Keratinocyte (primary cell): ENCODE results near the gene CTNND2. TPM values are rescaled to one million over a fixed set of nuclear protein-coding genes. Genes with fewer than 3 reads are reported as not detected.

ENCODE experiments used
- DNase-seq: peaks from one replicate; pipeline ENCODE4 v3.0.0-alpha.2; 2011; ENCODE audit warnings: low read depth, missing footprints, low spot score
- FAIRE-seq: peaks from 2 replicates; lab custom pipeline; 2011; peaks lifted over from hg19 to GRCh38; lab: Jason Lieb, UNC
- H2AFZ ChIP-seq: 2 replicates; pipeline ENCODE4 v1.6.0; 2012; ENCODE audit warnings: low read length, control low read depth, inconsistent platforms; ENCODE audit not compliant: control insufficient read depth
- H3K27ac ChIP-seq: 2 replicates; pipeline ENCODE4 v1.5.1; 2011; ENCODE audit warnings: low read length; ENCODE audit not compliant: control insufficient read depth, insufficient read depth
- H3K27me3 ChIP-seq: 3 replicates; pipeline ENCODE4 v1.6.0; 2011; ENCODE audit warnings: low read length; ENCODE audit not compliant: control insufficient read depth, insufficient read depth; ENCODE audit errors: extremely low read depth
- H3K36me3 ChIP-seq, 2 experiments: 2 replicates in 1 of 2; 3 replicates in 1 of 2; pipeline ENCODE4 v1.5.1; 2011; ENCODE audit warnings: low read length in 2 of 2, mild to moderate bottlenecking in 1 of 2; ENCODE audit not compliant: control insufficient read depth in 2 of 2, insufficient read depth in 2 of 2; ENCODE audit errors: extremely low read depth in 1 of 2
- H3K4me1 ChIP-seq: 3 replicates; pipeline ENCODE4 v1.5.1; 2011; ENCODE audit warnings: low read length; ENCODE audit not compliant: control insufficient read depth, insufficient read depth; ENCODE audit errors: extremely low read depth
- H3K4me2 ChIP-seq: 3 replicates; pipeline ENCODE4 v1.6.0; 2011; ENCODE audit warnings: low read depth, low read length; ENCODE audit not compliant: control insufficient read depth, insufficient read depth; ENCODE audit errors: extremely low read depth
- H3K4me3 ChIP-seq, 3 experiments: fragments of 200-600 bp in 1 of 3; sonication (generic) in 1 of 3; 2 replicates in 2 of 3; 3 replicates in 1 of 3; pipeline ENCODE4 v1.5.1; 2011 to 2016; ENCODE audit warnings: low read length in 3 of 3, mild to moderate bottlenecking in 3 of 3, control low read depth in 2 of 3, inconsistent platforms in 1 of 3, low read depth in 1 of 3, mixed read lengths in 1 of 3, mixed run types in 1 of 3, moderate library complexity in 1 of 3; ENCODE audit not compliant: control insufficient read depth in 2 of 3, insufficient read depth in 2 of 3; ENCODE audit errors: extremely low read depth in 1 of 3
- H3K79me2 ChIP-seq: 2 replicates; pipeline ENCODE4 v1.6.0; 2012; ENCODE audit warnings: low read length; ENCODE audit not compliant: control insufficient read depth, insufficient read depth
- H3K9ac ChIP-seq: 3 replicates; pipeline ENCODE4 v1.6.0; 2011; ENCODE audit warnings: low read length; ENCODE audit not compliant: control insufficient read depth, insufficient read depth; ENCODE audit errors: extremely low read depth
- H3K9me1 ChIP-seq: 3 replicates; pipeline ENCODE4 v1.6.0; 2011; ENCODE audit warnings: low read length; ENCODE audit not compliant: control insufficient read depth, insufficient read depth; ENCODE audit errors: extremely low read depth
- H3K9me3 ChIP-seq: 2 replicates; pipeline ENCODE4 v1.5.1; 2012; ENCODE audit warnings: low read depth, low read length; ENCODE audit not compliant: control insufficient read depth
- H4K20me1 ChIP-seq: 3 replicates; pipeline ENCODE4 v1.6.0; 2011; ENCODE audit warnings: low read length; ENCODE audit not compliant: control insufficient read depth, insufficient read depth; ENCODE audit errors: extremely low read depth
- EZH2 ChIP-seq: IDR thresholded peaks from one replicate; pipeline ENCODE4 v1.6.1; 2012; ENCODE audit warnings: inconsistent platforms, mild to moderate bottlenecking, low read length, moderate library complexity
- dilution Hi-C: fragments of 300-500 bp; cut with MboI; formaldehyde crosslinking; loops from one replicate; pipeline ENCODE4 v1.7.0; 2020; ENCODE audit warnings: low sequenced_read_pairs; ENCODE audit not compliant: extremely low pct_ligation_motif_present
- polyA plus RNA-seq, 5 experiments: library from polyadenylated mRNA; depleted of rRNA in 3 of 5; stranded (reverse) in 3 of 5; stranded (forward) in 1 of 5; unstranded in 1 of 5; fragments of >200 nt; gene quantifications; 1 replicate in 1 of 5; 2 replicates in 3 of 5; 3 replicates in 1 of 5; pipeline versions ENCODE4 v1.2.1 to v1.2.3, GENCODE V29; 2011 to 2012; ENCODE audit warnings: missing spikeins in 2 of 5, low read depth in 1 of 5, low replicate concordance in 1 of 5
- TF ChIP-seq, protein P1 (sequence below), 3 experiments: IDR thresholded peaks in 1 of 3; conservative IDR thresholded peaks in 1 of 3; optimal IDR thresholded peaks in 1 of 3; 2 replicates in 2 of 3; 3 replicates in 1 of 3; pipeline versions ENCODE3 to v1.5.1; 2011; ENCODE audit warnings: low read length in 3 of 3, mild to moderate bottlenecking in 3 of 3, moderate library complexity in 2 of 3, control low read depth in 1 of 3, inconsistent platforms in 1 of 3; ENCODE audit not compliant: insufficient read depth in 2 of 3; ENCODE audit errors: extremely low read depth in 1 of 3

The CTNND2 gene
- polyA plus RNA-seq, 1 donor (not counting 4 experiments of a cell fraction or from before 2014, with no cell fraction given), result not detected

DNA sequence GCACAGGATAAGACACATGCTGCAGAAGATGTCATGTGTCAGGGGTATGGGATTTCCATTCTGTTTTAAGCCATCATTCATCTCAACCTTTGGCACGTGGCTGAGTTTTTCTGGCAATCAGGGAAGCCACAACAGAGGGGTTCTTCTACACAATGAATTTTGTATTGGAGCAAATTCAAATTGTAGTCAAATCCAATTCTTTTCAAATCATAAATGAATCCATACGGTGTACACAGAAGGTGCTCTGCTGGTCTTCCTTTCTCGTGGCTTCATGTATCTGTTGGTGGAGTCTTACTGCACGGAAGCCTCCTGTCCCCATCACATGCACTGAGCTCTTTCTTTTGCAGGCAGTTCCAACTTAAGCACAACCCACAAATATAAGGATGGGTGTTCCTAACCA is 706.5 kb downstream of the CTNND2 start:
- H3K4me2 ChIP-seq, result no peak overlapping the region
- H3K79me2 ChIP-seq, result no peaks in the 10 kb centered on the region
- H3K27ac ChIP-seq, result no peak overlapping the region
- H3K4me1 ChIP-seq, result no peaks in the 10 kb centered on the region
- H3K9ac ChIP-seq, result no peak overlapping the region
- no peak overlapping the region for H3K4me3 ChIP-seq
- no peaks in the 10 kb centered on the region for H3K9me3 ChIP-seq
- no peaks in the 10 kb centered on the region for H4K20me1 ChIP-seq
- TF ChIP-seq EZH2, result no peak
- TF ChIP-seq, protein P1, sequence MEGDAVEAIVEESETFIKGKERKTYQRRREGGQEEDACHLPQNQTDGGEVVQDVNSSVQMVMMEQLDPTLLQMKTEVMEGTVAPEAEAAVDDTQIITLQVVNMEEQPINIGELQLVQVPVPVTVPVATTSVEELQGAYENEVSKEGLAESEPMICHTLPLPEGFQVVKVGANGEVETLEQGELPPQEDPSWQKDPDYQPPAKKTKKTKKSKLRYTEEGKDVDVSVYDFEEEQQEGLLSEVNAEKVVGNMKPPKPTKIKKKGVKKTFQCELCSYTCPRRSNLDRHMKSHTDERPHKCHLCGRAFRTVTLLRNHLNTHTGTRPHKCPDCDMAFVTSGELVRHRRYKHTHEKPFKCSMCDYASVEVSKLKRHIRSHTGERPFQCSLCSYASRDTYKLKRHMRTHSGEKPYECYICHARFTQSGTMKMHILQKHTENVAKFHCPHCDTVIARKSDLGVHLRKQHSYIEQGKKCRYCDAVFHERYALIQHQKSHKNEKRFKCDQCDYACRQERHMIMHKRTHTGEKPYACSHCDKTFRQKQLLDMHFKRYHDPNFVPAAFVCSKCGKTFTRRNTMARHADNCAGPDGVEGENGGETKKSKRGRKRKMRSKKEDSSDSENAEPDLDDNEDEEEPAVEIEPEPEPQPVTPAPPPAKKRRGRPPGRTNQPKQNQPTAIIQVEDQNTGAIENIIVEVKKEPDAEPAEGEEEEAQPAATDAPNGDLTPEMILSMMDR (optimal IDR thresholded peaks at IDR 0.05 in 1 of 3, IDR thresholded peaks at IDR 0.05 in 1 of 3, conservative IDR thresholded peaks at IDR 0.05 in 1 of 3; ENCODE audit: extremely low read depth in 1 of 3, insufficient read depth in 2 of 3, low read length in 3 of 3), result no peak
- no peaks in the 10 kb centered on the region for H3K36me3 ChIP-seq
- H2AFZ ChIP-seq, result no peak overlapping the region
- no peaks in the 10 kb centered on the region for H3K27me3 ChIP-seq
- FAIRE-seq, result no peak
- no peak for DNase-seq
- H3K9me1 ChIP-seq, result no peaks in the 10 kb centered on the region
- dilution Hi-C loops, result no loop called here

DNA sequence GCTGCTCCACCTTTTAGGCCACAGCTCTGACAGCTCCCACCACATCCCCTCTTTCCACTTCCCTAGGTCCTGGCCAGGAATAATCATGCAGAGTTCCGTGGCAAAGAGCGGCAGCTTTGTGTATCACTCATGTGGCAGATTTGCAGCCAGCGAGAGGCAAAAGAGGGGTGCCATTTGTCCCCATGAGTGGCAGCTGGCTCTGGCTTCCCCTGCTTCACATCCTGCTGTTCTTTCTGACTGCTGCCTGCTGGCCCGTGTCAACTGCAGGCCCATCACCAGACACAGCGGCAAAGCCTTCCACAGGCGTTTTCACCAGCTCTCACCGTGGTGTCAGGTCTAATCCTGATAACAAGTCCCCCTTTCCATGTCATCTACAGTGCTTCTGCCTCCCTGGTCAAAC is 712.6 kb downstream of the CTNND2 start:
- dilution Hi-C loops, result no loop called here
- no peak overlapping the region for H2AFZ ChIP-seq
- FAIRE-seq (no peak), DNase-seq (no peak)
- no peaks in the 10 kb centered on the region for H3K9me3 ChIP-seq
- no peak overlapping the region for H3K27ac ChIP-seq
- TF ChIP-seq, protein P1 (optimal IDR thresholded peaks at IDR 0.05 in 1 of 3, IDR thresholded peaks at IDR 0.05 in 1 of 3, conservative IDR thresholded peaks at IDR 0.05 in 1 of 3; ENCODE audit: extremely low read depth in 1 of 3, insufficient read depth in 2 of 3, low read length in 3 of 3), result no peak
- TF ChIP-seq EZH2, result no peak
- H4K20me1 ChIP-seq, result no peaks in the 10 kb centered on the region
- no peak overlapping the region for H3K4me3 ChIP-seq
- no peak overlapping the region for H3K9ac ChIP-seq
- H3K36me3 ChIP-seq, result no peaks in the 10 kb centered on the region
- H3K4me2 ChIP-seq, result no peak overlapping the region
- no peaks in the 10 kb centered on the region for H3K79me2 ChIP-seq
- H3K9me1 ChIP-seq, result no peaks in the 10 kb centered on the region
- H3K4me1 ChIP-seq, result no peaks in the 10 kb centered on the region
- H3K27me3 ChIP-seq, result no peaks in the 10 kb centered on the region
